Upper lobe of right lung (tissue), 1 donor: Measurements from ENCODE around the gene PHF24. TPM values are rescaled to one million over a fixed set of nuclear protein-coding genes. Genes with fewer than 3 reads are reported as not detected.
"Not testable (repeated sequence)": the region's sequence is repeated elsewhere in the genome, so short reads cannot be mapped to it uniquely, and the experiment has no call there.

ENCODE experiments used
- ATAC-seq: fragments of 200-7000 bp; cut with Tn5 transposase; one replicate; pipeline ENCODE4 v1.9.1; 2020; ENCODE audit warnings: mild to moderate bottlenecking, moderate library complexity
- DNase-seq: peaks from one replicate; pipeline ENCODE4 v3.0.0-alpha.2; 2020
- H3K27ac ChIP-seq: fragments of 200-600 bp; one replicate; pipeline ENCODE4 v1.8.0; 2022
- H3K27me3 ChIP-seq: fragments of 200-600 bp; one replicate; pipeline ENCODE4 v1.8.0; 2022; ENCODE audit warnings: mild to moderate bottlenecking
- H3K36me3 ChIP-seq: fragments of 200-600 bp; one replicate; pipeline ENCODE4 v1.8.0; 2022
- H3K4me1 ChIP-seq: fragments of 200-600 bp; one replicate; pipeline ENCODE4 v1.8.0; 2022
- H3K4me3 ChIP-seq: fragments of 200-600 bp; one replicate; pipeline ENCODE4 v1.8.0; 2022; ENCODE audit warnings: mild to moderate bottlenecking
- H3K9me3 ChIP-seq: fragments of 200-600 bp; one replicate; pipeline ENCODE4 v1.8.0; 2022
- intact Hi-C: fragments of 100-400 bp; cut with DNase I; formaldehyde crosslinking; loops from one replicate; pipeline ENCODE4 v1.11.0; 2022
- total RNA-seq: library from RNA; stranded (reverse); fragmentation: NEBNext Ultra II Directional; extraction: Animal tissue kit (Norgen Biotek cat#: 25700); gene quantifications from one replicate; pipeline ENCODE4 v1.2.1, GENCODE V29; 2021
- TF ChIP-seq, protein P1 (sequence below): fragments of 200-600 bp; IDR thresholded peaks from one replicate; pipeline ENCODE4 v1.8.0; 2022; ENCODE audit warnings: antibody characterized with exemption
- donor health status: DM: no; HTN: yes; CAD: no; lungs with severe emphysema.

The PHF24 gene
- total RNA-seq, 1 donor from 2014 or later = 0.23 TPM

DNA sequence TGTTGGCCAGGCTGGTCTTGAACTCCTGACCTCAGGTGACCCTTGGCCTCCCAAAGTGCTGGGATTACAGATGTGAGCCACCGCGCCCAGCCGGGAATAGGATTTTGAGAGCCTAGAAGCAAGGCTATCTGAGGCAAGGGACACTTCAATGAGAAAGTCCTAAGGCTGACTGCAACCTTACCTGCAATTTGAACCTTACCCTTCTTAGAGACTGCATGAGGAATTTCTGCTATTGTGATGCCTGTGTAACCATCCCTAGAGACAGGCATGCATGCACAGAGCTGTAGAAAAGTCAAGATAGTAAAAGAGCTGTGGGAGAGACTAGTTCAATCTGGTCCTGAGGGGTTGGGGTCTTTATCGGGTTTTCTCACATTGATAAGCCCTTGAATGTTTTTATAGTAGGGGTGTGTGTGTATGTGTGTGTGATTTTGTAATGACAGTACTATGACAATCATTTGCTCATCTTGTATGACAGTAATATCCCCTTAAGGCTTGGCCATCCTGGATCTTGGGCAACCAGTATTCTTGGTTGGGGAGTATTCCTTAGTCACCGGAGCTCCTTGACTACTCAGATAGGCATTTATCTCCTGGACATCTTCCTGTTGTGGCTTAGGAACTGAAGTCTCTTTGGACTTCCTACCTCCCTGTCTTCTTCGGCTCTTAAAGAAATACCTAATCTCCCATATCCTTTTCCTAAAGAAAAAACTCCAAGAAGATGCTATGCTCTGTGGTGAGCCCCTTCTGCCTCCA lies 42.6 kb downstream of the PHF24 start:
- no peak overlapping the region for H3K27ac ChIP-seq
- intact Hi-C loops = no loop called here
- no peak for DNase-seq

DNA sequence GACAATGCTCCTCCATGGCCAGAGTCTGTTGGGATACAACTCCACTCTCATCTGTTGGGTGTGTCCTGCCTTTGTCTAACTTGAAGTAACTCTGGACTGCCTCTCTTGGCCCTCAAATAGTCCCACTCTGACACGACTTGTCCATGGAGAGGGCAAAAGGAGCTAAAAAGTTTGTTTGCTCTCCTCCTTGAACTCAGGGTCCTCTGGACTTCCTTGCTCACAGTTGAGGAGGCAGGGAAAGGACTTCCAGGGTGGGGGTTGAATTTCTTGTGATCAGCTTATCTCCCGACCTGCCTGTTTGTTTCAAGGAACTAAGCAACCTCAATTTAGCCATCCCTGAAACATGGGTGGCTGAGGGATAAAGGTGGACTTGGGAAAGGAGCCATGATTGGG lies 43.2 kb downstream of the PHF24 start:
- Histone ChIP-seq H3K4me3 (no peak overlapping the region), H3K4me1 (no peaks in the 10 kb centered on the region), H3K9me3 (no peaks in the 10 kb centered on the region), H3K27ac (no peak overlapping the region), H3K36me3 (peaks cover 7% of the 10 kb centered on the region), H3K27me3 (no peaks in the 10 kb centered on the region)
- intact Hi-C loops = no loop called here
- ATAC-seq (no peak), DNase-seq (no peak)
- TF ChIP-seq, protein P1, sequence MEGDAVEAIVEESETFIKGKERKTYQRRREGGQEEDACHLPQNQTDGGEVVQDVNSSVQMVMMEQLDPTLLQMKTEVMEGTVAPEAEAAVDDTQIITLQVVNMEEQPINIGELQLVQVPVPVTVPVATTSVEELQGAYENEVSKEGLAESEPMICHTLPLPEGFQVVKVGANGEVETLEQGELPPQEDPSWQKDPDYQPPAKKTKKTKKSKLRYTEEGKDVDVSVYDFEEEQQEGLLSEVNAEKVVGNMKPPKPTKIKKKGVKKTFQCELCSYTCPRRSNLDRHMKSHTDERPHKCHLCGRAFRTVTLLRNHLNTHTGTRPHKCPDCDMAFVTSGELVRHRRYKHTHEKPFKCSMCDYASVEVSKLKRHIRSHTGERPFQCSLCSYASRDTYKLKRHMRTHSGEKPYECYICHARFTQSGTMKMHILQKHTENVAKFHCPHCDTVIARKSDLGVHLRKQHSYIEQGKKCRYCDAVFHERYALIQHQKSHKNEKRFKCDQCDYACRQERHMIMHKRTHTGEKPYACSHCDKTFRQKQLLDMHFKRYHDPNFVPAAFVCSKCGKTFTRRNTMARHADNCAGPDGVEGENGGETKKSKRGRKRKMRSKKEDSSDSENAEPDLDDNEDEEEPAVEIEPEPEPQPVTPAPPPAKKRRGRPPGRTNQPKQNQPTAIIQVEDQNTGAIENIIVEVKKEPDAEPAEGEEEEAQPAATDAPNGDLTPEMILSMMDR = no peak

More for the DNA sequence above, 42.6 kb downstream of the PHF24 start:
- TF ChIP-seq, protein P1 = no peak
- H3K27me3 ChIP-seq = no peaks in the 10 kb centered on the region
- no peaks in the 10 kb centered on the region for H3K9me3 ChIP-seq
- H3K4me3 ChIP-seq = no peak overlapping the region
- H3K36me3 ChIP-seq = peaks cover 7% of the 10 kb centered on the region
- no peaks in the 10 kb centered on the region for H3K4me1 ChIP-seq
- ATAC-seq = no peak

DNA sequence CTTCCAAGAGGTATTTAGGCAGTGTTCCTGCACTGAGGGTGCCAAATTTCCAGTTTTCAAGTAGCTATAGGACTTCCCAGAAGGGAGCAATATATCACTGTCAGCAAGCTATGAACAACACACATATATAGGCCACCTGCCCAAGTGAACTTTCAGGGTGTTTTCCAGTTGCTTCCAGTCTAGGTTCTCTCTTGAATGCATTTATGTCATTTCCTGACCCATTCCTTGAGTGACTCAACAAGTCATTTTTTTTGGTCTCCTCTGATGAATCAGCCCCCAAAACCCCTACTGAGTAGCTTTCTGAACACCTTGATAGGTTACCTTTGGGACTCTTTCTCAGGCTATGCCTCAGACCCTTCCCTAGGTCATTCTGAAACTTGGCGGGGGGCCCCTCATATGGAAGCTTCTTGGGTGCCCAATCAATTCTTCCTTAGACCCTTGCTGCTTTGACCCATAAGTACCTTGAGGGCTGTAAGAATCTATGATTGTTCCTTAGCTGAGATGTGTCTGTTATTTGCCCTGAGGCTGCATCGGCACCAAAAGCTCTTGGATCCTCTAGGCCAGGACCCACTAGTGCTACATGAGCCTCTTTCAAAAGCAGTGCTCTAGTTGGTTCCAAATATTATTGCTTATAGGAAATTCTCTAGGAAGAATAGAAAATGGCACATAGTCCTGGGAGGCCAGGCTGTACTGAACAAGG lies 43.9 kb downstream of the PHF24 start:
- ATAC-seq = no peak
- intact Hi-C loops = no loop called here
- TF ChIP-seq, protein P1 = no peak
- Histone ChIP-seq H3K36me3 (peaks cover 3% of the 10 kb centered on the region), H3K4me1 (no peaks in the 10 kb centered on the region), H3K4me3 (no peak overlapping the region), H3K27me3 (no peaks in the 10 kb centered on the region), H3K9me3 (no peaks in the 10 kb centered on the region), H3K27ac (no peak overlapping the region)
- no peak for DNase-seq

DNA sequence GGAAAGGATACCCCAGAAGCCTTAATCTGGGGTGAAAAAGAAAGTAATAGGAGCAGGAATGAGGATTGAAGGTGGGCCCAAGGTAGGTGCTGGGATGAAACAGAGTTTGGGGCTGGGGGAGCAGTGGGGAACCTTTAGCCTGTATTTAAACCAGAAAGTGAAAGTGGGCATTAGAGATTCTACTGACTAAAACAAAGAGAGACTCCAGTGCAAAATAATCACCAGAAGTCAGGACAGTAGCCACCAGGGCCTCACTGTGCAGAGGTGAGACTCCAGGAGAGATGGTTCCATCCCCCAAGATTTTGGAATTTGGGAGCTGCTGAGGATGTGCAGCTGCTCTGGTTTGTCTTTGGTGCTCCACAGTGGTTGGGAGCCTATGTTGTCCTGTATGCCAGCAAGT lies 44.5 kb downstream of the PHF24 start:
- H3K9me3 ChIP-seq = no peaks in the 10 kb centered on the region
- ATAC-seq (no peak), DNase-seq (no peak)
- no peaks in the 10 kb centered on the region for H3K27me3 ChIP-seq
- no peaks in the 10 kb centered on the region for H3K4me1 ChIP-seq
- no peak overlapping the region for H3K27ac ChIP-seq
- TF ChIP-seq, protein P1 = no peak
- no peaks in the 10 kb centered on the region for H3K36me3 ChIP-seq
- H3K4me3 ChIP-seq = no peak overlapping the region
- intact Hi-C loops = no loop called here

DNA sequence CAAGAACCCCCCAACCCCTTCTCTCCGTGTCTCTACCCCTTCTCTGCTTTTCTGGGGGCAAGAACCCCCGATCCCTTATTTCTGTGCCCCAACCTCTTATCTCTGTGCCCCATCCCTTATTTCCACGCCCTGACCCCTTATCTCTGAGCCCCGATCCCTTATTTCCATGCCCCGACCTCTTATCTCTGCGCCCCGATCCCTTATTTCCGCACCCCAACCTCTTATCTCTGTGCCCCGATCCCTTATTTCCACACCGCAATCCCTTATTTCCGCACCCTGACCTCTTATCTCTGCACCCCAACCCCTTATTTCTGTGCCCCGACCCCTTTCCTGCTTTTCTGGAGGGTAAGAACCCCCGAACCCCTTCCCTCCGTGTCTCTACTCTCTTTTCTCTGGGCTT lies 46.2 kb downstream of the PHF24 start:
- H3K4me3 ChIP-seq, H3K36me3 ChIP-seq, DNase-seq: not testable (repeated sequence)

DNA sequence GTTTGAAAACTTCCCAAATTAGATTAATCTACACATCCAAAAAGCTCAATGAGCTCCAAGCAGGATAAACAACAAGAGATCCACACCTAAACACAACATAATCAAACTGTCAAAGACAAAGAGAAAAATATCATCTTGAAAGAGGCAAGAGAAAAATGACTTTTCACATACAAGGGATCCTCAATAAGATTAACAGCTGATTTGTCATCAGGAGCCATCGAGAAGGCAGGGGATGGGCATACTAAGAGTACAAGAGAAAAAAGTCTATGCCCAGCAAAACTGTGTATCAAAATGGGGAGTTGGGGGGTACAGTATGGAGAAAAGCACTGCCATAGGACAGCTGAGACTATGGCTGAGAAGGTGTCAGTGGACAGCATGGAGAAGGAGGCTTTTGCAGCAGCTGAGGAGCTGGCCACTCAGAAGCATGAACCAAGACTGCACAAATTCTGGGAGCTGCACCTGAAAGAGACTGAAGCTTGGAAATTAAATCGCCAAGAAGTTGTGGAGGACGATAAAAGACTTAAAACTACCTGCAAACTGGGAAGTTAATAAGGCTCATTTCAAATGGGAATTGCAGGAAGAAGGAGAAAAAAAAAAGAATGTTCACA lies 52.4 kb downstream of the PHF24 start:
- TF ChIP-seq, protein P1 = no peak
- Histone ChIP-seq H3K36me3 (peaks cover 10% of the 10 kb centered on the region), H3K9me3 (no peaks in the 10 kb centered on the region), H3K27ac (no peak overlapping the region), H3K4me3 (no peak overlapping the region), H3K27me3 (no peaks in the 10 kb centered on the region), H3K4me1 (no peaks in the 10 kb centered on the region)
- intact Hi-C loops = no loop called here
- no peak for ATAC-seq
- no peak for DNase-seq

More for the DNA sequence above, 46.2 kb downstream of the PHF24 start:
- intact Hi-C loops, H3K27ac ChIP-seq, H3K27me3 ChIP-seq, H3K9me3 ChIP-seq, H3K4me1 ChIP-seq, ATAC-seq: not testable (repeated sequence)
